ENCODE results near the gene PROCR. TPM values are rescaled to one million over a fixed set of nuclear protein-coding genes. Genes with fewer than 3 reads are reported as not detected.

PROCR gene
- polyA plus RNA-seq, 1 donor from 2014 or later = 0.30 TPM

DNA sequence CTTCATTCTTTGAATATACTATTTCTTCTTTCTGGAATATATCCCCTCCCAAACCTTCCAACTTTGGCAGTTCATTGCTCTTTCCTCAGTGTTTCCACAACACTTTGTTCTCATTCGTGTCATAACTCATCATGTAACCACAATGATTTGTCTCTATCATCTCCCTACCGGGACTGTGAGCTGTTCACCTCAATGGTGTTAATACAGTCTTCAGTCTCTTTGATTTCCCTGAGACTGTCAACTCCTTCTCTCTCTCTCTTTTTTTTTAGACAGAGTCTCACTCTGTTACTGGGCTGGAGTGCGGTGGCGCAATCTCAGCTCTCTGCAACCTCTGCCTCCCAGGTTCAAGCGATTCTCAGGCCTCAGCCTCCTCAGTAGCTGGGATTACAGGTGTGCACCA, 52.1 kb downstream of the PROCR start:
- no peaks in the 10 kb centered on the region for H4K20me1 ChIP-seq (ENCODE audit: insufficient read depth)
- H3K27ac ChIP-seq (ENCODE audit: low read length) = no peak overlapping the region
- H3K9me3 ChIP-seq (ENCODE audit: low read length) = no peaks in the 10 kb centered on the region
- H3K79me2 ChIP-seq (replicated peaks; ENCODE audit: insufficient read depth, low read length) = peaks cover 7% of the 10 kb centered on the region
- H3K9me2 ChIP-seq (ENCODE audit: insufficient read depth, low read length) = no peaks in the 10 kb centered on the region
- H3K27me3 ChIP-seq (ENCODE audit: insufficient read depth, low read depth, low read length) = peaks cover 22% of the 10 kb centered on the region
- no peak overlapping the region for H3K4me2 ChIP-seq (ENCODE audit: low read length)
- no peaks in the 10 kb centered on the region for H3K36me3 ChIP-seq (ENCODE audit: insufficient read depth, low read length)
- peaks cover 7% of the 10 kb centered on the region for H3F3A ChIP-seq (ENCODE audit: insufficient read depth, low read length, poor library complexity, severe bottlenecking)
- H2AFZ ChIP-seq (ENCODE audit: low read depth, low read length) = no peak overlapping the region
- no peak overlapping the region for H3K4me3 ChIP-seq (ENCODE audit: low read length)
- TF ChIP-seq, protein P1, sequence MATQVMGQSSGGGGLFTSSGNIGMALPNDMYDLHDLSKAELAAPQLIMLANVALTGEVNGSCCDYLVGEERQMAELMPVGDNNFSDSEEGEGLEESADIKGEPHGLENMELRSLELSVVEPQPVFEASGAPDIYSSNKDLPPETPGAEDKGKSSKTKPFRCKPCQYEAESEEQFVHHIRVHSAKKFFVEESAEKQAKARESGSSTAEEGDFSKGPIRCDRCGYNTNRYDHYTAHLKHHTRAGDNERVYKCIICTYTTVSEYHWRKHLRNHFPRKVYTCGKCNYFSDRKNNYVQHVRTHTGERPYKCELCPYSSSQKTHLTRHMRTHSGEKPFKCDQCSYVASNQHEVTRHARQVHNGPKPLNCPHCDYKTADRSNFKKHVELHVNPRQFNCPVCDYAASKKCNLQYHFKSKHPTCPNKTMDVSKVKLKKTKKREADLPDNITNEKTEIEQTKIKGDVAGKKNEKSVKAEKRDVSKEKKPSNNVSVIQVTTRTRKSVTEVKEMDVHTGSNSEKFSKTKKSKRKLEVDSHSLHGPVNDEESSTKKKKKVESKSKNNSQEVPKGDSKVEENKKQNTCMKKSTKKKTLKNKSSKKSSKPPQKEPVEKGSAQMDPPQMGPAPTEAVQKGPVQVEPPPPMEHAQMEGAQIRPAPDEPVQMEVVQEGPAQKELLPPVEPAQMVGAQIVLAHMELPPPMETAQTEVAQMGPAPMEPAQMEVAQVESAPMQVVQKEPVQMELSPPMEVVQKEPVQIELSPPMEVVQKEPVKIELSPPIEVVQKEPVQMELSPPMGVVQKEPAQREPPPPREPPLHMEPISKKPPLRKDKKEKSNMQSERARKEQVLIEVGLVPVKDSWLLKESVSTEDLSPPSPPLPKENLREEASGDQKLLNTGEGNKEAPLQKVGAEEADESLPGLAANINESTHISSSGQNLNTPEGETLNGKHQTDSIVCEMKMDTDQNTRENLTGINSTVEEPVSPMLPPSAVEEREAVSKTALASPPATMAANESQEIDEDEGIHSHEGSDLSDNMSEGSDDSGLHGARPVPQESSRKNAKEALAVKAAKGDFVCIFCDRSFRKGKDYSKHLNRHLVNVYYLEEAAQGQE (IDR thresholded peaks at IDR 0.05; ENCODE audit: borderline replicate concordance) = no peak
- no peak for TF ChIP-seq SMC3 (conservative IDR thresholded peaks at IDR 0.05; ENCODE audit: poor library complexity)
- no peak for TF ChIP-seq MXI1 (conservative IDR thresholded peaks at IDR 0.05; ENCODE audit: poor library complexity, severe bottlenecking)
- no peak for TF ChIP-seq POLR2AphosphoS5 (IDR thresholded peaks at IDR 0.05)
- no peak for TF ChIP-seq TAF1 (IDR thresholded peaks at IDR 0.05; ENCODE audit: low read depth)
- H3K9ac ChIP-seq (ENCODE audit: low read length) = no peak overlapping the region

DNA sequence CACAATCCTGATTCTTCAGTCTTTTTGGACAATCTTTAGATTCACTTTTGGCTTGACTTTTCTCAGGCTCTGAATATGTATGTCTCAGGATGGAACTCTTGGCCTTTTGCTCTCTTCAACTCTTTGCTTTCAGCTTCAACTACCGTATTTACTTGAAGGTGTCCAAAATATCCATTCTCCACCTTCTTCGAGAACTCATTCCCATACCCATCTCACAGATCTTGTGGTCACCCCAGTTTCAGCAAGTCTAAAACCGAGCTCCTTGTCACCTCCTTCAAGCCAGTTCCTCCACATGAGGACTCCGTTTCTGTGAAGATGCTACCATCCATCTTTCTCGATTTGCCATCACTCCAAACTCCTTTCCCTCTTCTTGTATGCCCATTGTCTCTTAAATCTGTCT, 52.7 kb downstream of the PROCR start:
- H3K27ac ChIP-seq (ENCODE audit: low read length) = no peak overlapping the region
- peaks cover 22% of the 10 kb centered on the region for H3K27me3 ChIP-seq (ENCODE audit: insufficient read depth, low read depth, low read length)
- H3K9ac ChIP-seq (ENCODE audit: low read length) = no peak overlapping the region
- no peaks in the 10 kb centered on the region for H3K9me2 ChIP-seq (ENCODE audit: insufficient read depth, low read length)
- peaks cover 7% of the 10 kb centered on the region for H3K79me2 ChIP-seq (replicated peaks; ENCODE audit: insufficient read depth, low read length)
- H3F3A ChIP-seq (ENCODE audit: insufficient read depth, low read length, poor library complexity, severe bottlenecking) = peaks cover 9% of the 10 kb centered on the region
- H3K9me3 ChIP-seq (ENCODE audit: low read length) = no peaks in the 10 kb centered on the region
- no peaks in the 10 kb centered on the region for H3K36me3 ChIP-seq (ENCODE audit: insufficient read depth, low read length)
- H3K4me3 ChIP-seq (ENCODE audit: low read length) = no peak overlapping the region
- no peak overlapping the region for H3K4me2 ChIP-seq (ENCODE audit: low read length)
- no peaks in the 10 kb centered on the region for H4K20me1 ChIP-seq (ENCODE audit: insufficient read depth)
- TF ChIP-seq TAF1 (IDR thresholded peaks at IDR 0.05; ENCODE audit: low read depth) = no peak
- TF ChIP-seq EZH2 (IDR thresholded peaks at IDR 0.05; ENCODE audit: borderline replicate concordance, insufficient read depth, low read length, poor library complexity, severe bottlenecking) = no peak
- TF ChIP-seq RAD21 (conservative IDR thresholded peaks at IDR 0.05) = no peak
- no peak for TF ChIP-seq SMC3 (conservative IDR thresholded peaks at IDR 0.05; ENCODE audit: poor library complexity)
- TF ChIP-seq POLR2AphosphoS5 (IDR thresholded peaks at IDR 0.05) = no peak
- TF ChIP-seq, protein P1 (IDR thresholded peaks at IDR 0.05; ENCODE audit: borderline replicate concordance) = no peak
- TF ChIP-seq EP300 (conservative IDR thresholded peaks at IDR 0.05; ENCODE audit: poor library complexity, severe bottlenecking) = no peak
- TF ChIP-seq, protein P2, sequence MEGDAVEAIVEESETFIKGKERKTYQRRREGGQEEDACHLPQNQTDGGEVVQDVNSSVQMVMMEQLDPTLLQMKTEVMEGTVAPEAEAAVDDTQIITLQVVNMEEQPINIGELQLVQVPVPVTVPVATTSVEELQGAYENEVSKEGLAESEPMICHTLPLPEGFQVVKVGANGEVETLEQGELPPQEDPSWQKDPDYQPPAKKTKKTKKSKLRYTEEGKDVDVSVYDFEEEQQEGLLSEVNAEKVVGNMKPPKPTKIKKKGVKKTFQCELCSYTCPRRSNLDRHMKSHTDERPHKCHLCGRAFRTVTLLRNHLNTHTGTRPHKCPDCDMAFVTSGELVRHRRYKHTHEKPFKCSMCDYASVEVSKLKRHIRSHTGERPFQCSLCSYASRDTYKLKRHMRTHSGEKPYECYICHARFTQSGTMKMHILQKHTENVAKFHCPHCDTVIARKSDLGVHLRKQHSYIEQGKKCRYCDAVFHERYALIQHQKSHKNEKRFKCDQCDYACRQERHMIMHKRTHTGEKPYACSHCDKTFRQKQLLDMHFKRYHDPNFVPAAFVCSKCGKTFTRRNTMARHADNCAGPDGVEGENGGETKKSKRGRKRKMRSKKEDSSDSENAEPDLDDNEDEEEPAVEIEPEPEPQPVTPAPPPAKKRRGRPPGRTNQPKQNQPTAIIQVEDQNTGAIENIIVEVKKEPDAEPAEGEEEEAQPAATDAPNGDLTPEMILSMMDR (IDR thresholded peaks at IDR 0.05; ENCODE audit: poor library complexity, severe bottlenecking) = no peak
- no peak for TF ChIP-seq MXI1 (conservative IDR thresholded peaks at IDR 0.05; ENCODE audit: poor library complexity, severe bottlenecking)
- no peak overlapping the region for H2AFZ ChIP-seq (ENCODE audit: low read depth, low read length)

Measured in neural cell (in vitro differentiated cells).